ENCODE data around the gene UGT3A2. TPM values are rescaled to one million over a fixed set of nuclear protein-coding genes. Genes with fewer than 3 reads are reported as not detected.

The UGT3A2 gene
- total and polyA plus RNA-seq, 2 of the 8 experiments (the other 6 are each of a cell fraction or from before 2014, with no cell fraction given) = 19.4 to 28.8 TPM

DNA sequence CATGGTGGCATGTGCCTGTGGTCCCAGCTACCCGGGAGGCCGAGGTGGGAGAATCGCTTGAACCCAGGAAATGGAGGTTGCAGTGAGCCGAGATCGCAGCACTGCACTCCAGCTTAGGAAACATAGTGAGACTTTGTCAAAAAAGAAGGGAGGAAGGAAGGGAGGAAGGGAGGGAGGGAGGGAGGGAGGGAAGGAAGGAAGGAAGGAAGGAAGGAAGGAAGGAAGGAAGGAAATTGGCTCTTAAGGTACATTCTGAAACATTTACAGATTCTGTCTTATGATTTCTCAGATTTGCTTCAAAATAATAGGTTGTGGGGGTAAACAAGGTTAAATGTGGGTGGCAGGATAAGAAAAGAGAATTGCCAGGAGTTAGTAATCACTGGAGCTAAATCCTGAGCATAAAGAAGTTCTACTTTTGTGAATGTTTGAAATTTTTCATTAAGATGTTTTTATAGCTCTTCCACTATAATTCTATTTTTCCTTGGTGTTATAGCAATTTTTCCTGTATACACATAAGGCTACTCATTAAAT, 2.1 kb upstream of the UGT3A2 start:
- H3K9me3 ChIP-seq (ENCODE audit: insufficient read depth in 2 of 2, low read depth in 1 of 2, low read length in 1 of 2) = no peaks in the 10 kb centered on the region
- no peak overlapping the region for H4K8ac ChIP-seq (ENCODE audit: extremely low read depth, insufficient read depth, low read length)
- H2BK5ac ChIP-seq (ENCODE audit: low read depth, low read length) = no peak overlapping the region
- ChIA-PET POLR2A (ENCODE audit: partially characterized antibody) (no interaction called here), CTCF (ENCODE audit: partially characterized antibody) (interaction anchor here (0.8 to 3.2 kb wide), 5 partner anchors 10 to 627 kb away, joined by 3 to 15 read pairs (median 3); partner anchors contain the start of genes LMBRD2 and SKP2)
- H3K14ac ChIP-seq (ENCODE audit: insufficient read length) = no peak overlapping the region
- H3K23me2 ChIP-seq (ENCODE audit: low read depth, low read length) = peaks cover 6% of the 10 kb centered on the region; the same call in 1 of the 2 replicates
- H4K20me1 ChIP-seq (replicated peaks in 1 of 2; ENCODE audit: control insufficient read depth in 1 of 2, insufficient read depth in 2 of 2, low read length in 2 of 2) = no peaks in the 10 kb centered on the region
- H3K36me3 ChIP-seq (ENCODE audit: control insufficient read depth in 2 of 4, insufficient read depth in 4 of 4, low read length in 3 of 4) = peaks cover 0 to 4% (median 0%) of the 10 kb centered on the region in 4 experiments; a peak in 1 of 8 replicates
- H3K4me1 ChIP-seq (replicated peaks in 1 of 4; ENCODE audit: control insufficient read depth in 3 of 4, insufficient read depth in 4 of 4, low read length in 3 of 4) = peaks cover 0 to 8% (median 4%) of the 10 kb centered on the region in 4 experiments; a peak in 4 of 7 replicates
- H4K91ac ChIP-seq (replicated peaks; ENCODE audit: insufficient read length, low read length) = no peak overlapping the region
- TF ChIP-seq MAFK (IDR thresholded peaks at IDR 0.05; ENCODE audit: low read depth, low read length) = no peak
- H3K9ac ChIP-seq (replicated peaks in 1 of 4; ENCODE audit: extremely low read depth in 1 of 4, low read depth in 3 of 4, low read length in 3 of 4) = no peak overlapping the region
- H4K5ac ChIP-seq (ENCODE audit: insufficient read length, low read depth, low read length) = no peak overlapping the region
- no peak overlapping the region for H2AFZ ChIP-seq (ENCODE audit: low read length)
- no peak overlapping the region for H2BK120ac ChIP-seq (replicated peaks; ENCODE audit: low read depth, low read length)
- FAIRE-seq (no peak), DNase-seq (ENCODE audit: low read depth in 1 of 2, low spot score in 2 of 2) (no peak)
- no peak overlapping the region for H3K4ac ChIP-seq (replicated peaks; ENCODE audit: insufficient read length, low read depth, low read length)
- H3K27ac ChIP-seq (ENCODE audit: low read depth, low read length) = no peak overlapping the region
- no peak overlapping the region for H2BK15ac ChIP-seq (ENCODE audit: low read length)
- no peak overlapping the region for H3K18ac ChIP-seq (ENCODE audit: extremely low read depth, low read length)
- H3K4me2 ChIP-seq (ENCODE audit: insufficient read depth in 1 of 2, low read depth in 2 of 2, low read length in 2 of 2) = no peak overlapping the region
- H3K56ac ChIP-seq (replicated peaks; ENCODE audit: insufficient read length, low read depth, low read length) = no peak overlapping the region
- no peak overlapping the region for H3K4me3 ChIP-seq (ENCODE audit: extremely low read depth in 1 of 4, insufficient read depth in 2 of 4, low read depth in 3 of 4, low read length in 4 of 4)
- no peak overlapping the region for H2AK5ac ChIP-seq (ENCODE audit: low read depth, low read length)
- H3K79me1 ChIP-seq (ENCODE audit: low read depth, low read length) = no peaks in the 10 kb centered on the region
- no peak overlapping the region for H2BK20ac ChIP-seq (ENCODE audit: low read length)
- no peaks in the 10 kb centered on the region; a peak in 1 of 7 replicates for H3K27me3 ChIP-seq (replicated peaks in 1 of 4; ENCODE audit: control insufficient read depth in 3 of 4, extremely low read depth in 1 of 4, insufficient read depth in 3 of 4, low read length in 3 of 4)
- no peak overlapping the region for H3K23ac ChIP-seq (ENCODE audit: insufficient read length)
- no peak overlapping the region for H2BK12ac ChIP-seq (ENCODE audit: low read depth, low read length)
- WGBS, 2 experiments (ENCODE audit: extremely low coverage in 1 of 2, insufficient coverage in 1 of 2, insufficient read length in 1 of 2, insufficient replicate concordance in 2 of 2, low coverage in 1 of 2, low lambda C conversion rate in 2 of 2, missing lambda C conversion rate in 1 of 2) = 89% methylated on average over 5 of the region's 5 CpGs; no CpG with 5 or more reads in 1 of the 2 experiments
- H3K79me2 ChIP-seq (ENCODE audit: control insufficient read depth in 1 of 2, insufficient read depth in 2 of 2, low read length in 2 of 2) = 0 out of 4 replicates have a peak, but pooled peaks cover 0 to 2% of the 10 kb centered on the region in 2 experiments

Measured in H1 (cell line).